ENCODE results near the gene IMMP2L.

- TF ChIP-seq EZH2phosphoT487 (IDR thresholded peaks at IDR 0.05; ENCODE audit: insufficient read depth, low read depth) (no peak), EZH2 (IDR thresholded peaks at IDR 0.05; ENCODE audit: insufficient read depth, poor library complexity, severe bottlenecking) (no peak)
Measured at GRCh38 chr7:110885474-110885873, 676.8 kb downstream of the IMMP2L start.

Measured in GM23248 (cell line).